Astrocyte (in vitro differentiated cells and primary cell): ENCODE results near the gene SUGCT. TPM values are rescaled to one million over a fixed set of nuclear protein-coding genes. Genes with fewer than 3 reads are reported as not detected.
A peak's percentile ranks its signal among the peaks of the same experiment; 100 is the strongest.

Source experiments
- DNase-seq: peaks from one replicate; pipeline ENCODE4 v3.0.0-alpha.2; 2010; ENCODE audit warnings: low read depth
- FAIRE-seq: peaks from 2 replicates; lab custom pipeline; 2011; peaks lifted over from hg19 to GRCh38; lab: Jason Lieb, UNC
- H2AFZ ChIP-seq: 2 replicates; pipeline ENCODE4 v1.6.0; 2012; ENCODE audit warnings: low read depth, low read length, inconsistent platforms
- H3K27ac ChIP-seq: 2 replicates; pipeline ENCODE4 v1.5.1; 2011; ENCODE audit warnings: low read depth, low read length, inconsistent platforms
- H3K27me3 ChIP-seq: 2 replicates; pipeline ENCODE4 v1.6.0; 2011; ENCODE audit warnings: low read length, inconsistent platforms; ENCODE audit not compliant: insufficient read depth
- H3K36me3 ChIP-seq: 2 replicates; pipeline ENCODE4 v1.5.1; 2011; ENCODE audit warnings: low read length, inconsistent platforms; ENCODE audit not compliant: insufficient read depth
- H3K4me1 ChIP-seq: 2 replicates; pipeline ENCODE4 v1.5.1; 2011; ENCODE audit warnings: low read length, inconsistent platforms; ENCODE audit not compliant: insufficient read depth
- H3K4me2 ChIP-seq: 2 replicates; pipeline ENCODE4 v1.6.0; 2012; ENCODE audit warnings: low read length, inconsistent platforms
- H3K4me3 ChIP-seq: 2 replicates; pipeline ENCODE4 v1.5.1; 2011; ENCODE audit warnings: low read depth, mild to moderate bottlenecking, low read length, inconsistent platforms; ENCODE audit not compliant: insufficient read depth
- H3K79me2 ChIP-seq: 2 replicates; pipeline ENCODE4 v1.6.0; 2012; ENCODE audit warnings: mild to moderate bottlenecking, low read length, inconsistent platforms; ENCODE audit not compliant: insufficient read depth
- H3K9ac ChIP-seq: 2 replicates; pipeline ENCODE4 v1.6.0; 2012; ENCODE audit warnings: mild to moderate bottlenecking, low read length, inconsistent platforms
- H3K9me3 ChIP-seq: 2 replicates; pipeline ENCODE4 v1.5.1; 2012; ENCODE audit warnings: low read depth, mild to moderate bottlenecking, low read length, inconsistent platforms; ENCODE audit not compliant: insufficient read depth
- H4K20me1 ChIP-seq: 2 replicates; pipeline ENCODE4 v1.6.0; 2012; ENCODE audit warnings: low read length, inconsistent platforms; ENCODE audit not compliant: insufficient read depth
- H3K27ac Mint-ChIP-seq: one replicate; pipeline ENCODE4 v1.8.0; 2021; ENCODE audit warnings: mild to moderate bottlenecking, mixed read lengths; ENCODE audit not compliant: unreplicated experiment
- H3K27me3 Mint-ChIP-seq: one replicate; pipeline ENCODE4 v1.8.0; 2021; ENCODE audit warnings: low read depth, mixed read lengths; ENCODE audit not compliant: unreplicated experiment
- H3K36me3 Mint-ChIP-seq: one replicate; pipeline ENCODE4 v1.8.0; 2021; ENCODE audit warnings: low read depth, mixed read lengths; ENCODE audit not compliant: unreplicated experiment
- H3K4me1 Mint-ChIP-seq: one replicate; pipeline ENCODE4 v1.8.0; 2021; ENCODE audit warnings: low read depth, mixed read lengths; ENCODE audit not compliant: unreplicated experiment
- H3K4me3 Mint-ChIP-seq: one replicate; pipeline ENCODE4 v1.8.0; 2021; ENCODE audit warnings: mild to moderate bottlenecking, moderate library complexity, mixed read lengths; ENCODE audit not compliant: unreplicated experiment
- H3K9me3 Mint-ChIP-seq: one replicate; pipeline ENCODE4 v1.8.0; 2021; ENCODE audit warnings: mild to moderate bottlenecking, mixed read lengths; ENCODE audit not compliant: unreplicated experiment
- EZH2 ChIP-seq: IDR thresholded peaks from 2 replicates; pipeline ENCODE4 v1.6.1; 2012; ENCODE audit warnings: mild to moderate bottlenecking, low read length, inconsistent platforms; ENCODE audit not compliant: insufficient read depth
- total RNA-seq: library from RNA; stranded (reverse); gene quantifications from 2 replicates; pipeline ENCODE4 v1.2.1, GENCODE V29; 2021
- TF ChIP-seq, protein P1 (sequence below): IDR thresholded peaks from 2 replicates; pipeline ENCODE4 v1.5.1; 2011; ENCODE audit warnings: low read depth, mild to moderate bottlenecking, inconsistent platforms, low read length, moderate library complexity; ENCODE audit not compliant: insufficient read depth

Gene SUGCT
- total RNA-seq, 1 donor from 2014 or later = 15.5 TPM

DNA sequence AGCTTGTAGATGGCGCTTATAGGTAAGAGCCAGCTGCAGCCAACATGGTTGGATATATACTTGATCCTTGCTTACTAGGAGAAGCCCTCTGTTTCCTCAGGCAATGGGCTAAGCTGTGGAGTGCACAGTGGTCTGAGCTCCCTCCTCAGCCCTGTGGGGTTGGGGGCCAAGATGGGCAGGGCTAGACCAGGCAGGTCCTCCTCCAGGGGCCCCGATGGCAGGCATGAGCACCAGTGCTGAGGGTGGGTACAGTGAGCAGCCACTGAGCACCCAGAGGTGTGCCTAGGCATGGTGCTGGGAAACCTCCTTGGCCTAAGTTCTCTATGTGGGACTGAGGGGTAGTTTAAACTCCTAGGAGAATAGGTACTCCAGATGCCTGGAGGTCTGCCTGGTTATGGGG is 680.2 kb downstream of the SUGCT start:
- H3K9me3 Mint-ChIP-seq = peaks cover 17% of the 10 kb centered on the region

DNA sequence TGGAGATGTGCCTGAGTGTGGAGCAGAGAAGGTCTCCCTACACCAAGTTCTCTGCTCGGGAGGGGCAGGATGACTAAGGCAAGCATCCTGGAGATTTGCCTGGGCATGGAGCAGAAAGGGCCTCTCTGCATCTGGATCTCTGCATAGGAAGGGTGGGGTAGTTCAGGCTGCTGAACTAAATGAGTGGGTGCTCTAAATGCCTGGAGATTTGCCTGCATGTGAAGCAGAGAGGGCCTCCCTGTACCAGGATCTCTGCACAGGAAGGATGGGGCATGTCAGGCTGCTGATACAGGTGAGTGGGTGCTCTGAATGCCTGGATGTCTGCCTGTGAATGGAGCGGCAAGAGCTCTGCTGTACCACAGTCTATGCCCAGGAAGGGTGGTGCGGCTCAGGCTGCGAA is 680.7 kb downstream of the SUGCT start:
- Mint-ChIP-seq H3K4me1 (peaks cover 6% of the 10 kb centered on the region), H3K36me3 (peaks cover 7% of the 10 kb centered on the region), H3K4me3 (no peak overlapping the region), H3K9me3 (peaks cover 16% of the 10 kb centered on the region), H3K27ac (no peak overlapping the region), H3K27me3 (no peaks in the 10 kb centered on the region)
- H3K9me3 ChIP-seq = peaks cover 7% of the 10 kb centered on the region
- TF ChIP-seq, protein P1, sequence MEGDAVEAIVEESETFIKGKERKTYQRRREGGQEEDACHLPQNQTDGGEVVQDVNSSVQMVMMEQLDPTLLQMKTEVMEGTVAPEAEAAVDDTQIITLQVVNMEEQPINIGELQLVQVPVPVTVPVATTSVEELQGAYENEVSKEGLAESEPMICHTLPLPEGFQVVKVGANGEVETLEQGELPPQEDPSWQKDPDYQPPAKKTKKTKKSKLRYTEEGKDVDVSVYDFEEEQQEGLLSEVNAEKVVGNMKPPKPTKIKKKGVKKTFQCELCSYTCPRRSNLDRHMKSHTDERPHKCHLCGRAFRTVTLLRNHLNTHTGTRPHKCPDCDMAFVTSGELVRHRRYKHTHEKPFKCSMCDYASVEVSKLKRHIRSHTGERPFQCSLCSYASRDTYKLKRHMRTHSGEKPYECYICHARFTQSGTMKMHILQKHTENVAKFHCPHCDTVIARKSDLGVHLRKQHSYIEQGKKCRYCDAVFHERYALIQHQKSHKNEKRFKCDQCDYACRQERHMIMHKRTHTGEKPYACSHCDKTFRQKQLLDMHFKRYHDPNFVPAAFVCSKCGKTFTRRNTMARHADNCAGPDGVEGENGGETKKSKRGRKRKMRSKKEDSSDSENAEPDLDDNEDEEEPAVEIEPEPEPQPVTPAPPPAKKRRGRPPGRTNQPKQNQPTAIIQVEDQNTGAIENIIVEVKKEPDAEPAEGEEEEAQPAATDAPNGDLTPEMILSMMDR = no peak
- TF ChIP-seq EZH2 = no peak
- H3K79me2 ChIP-seq = no peaks in the 10 kb centered on the region
- peak overlapping the region; percentile 20 for H3K4me2 ChIP-seq
- no peaks in the 10 kb centered on the region for H3K36me3 ChIP-seq
- DNase-seq = peak; percentile 75
- no peaks in the 10 kb centered on the region for H4K20me1 ChIP-seq
- H2AFZ ChIP-seq = no peak overlapping the region
- peak; percentile 54 for FAIRE-seq
- H3K4me3 ChIP-seq = no peak overlapping the region
- no peak overlapping the region for H3K27ac ChIP-seq
- no peaks in the 10 kb centered on the region for H3K27me3 ChIP-seq
- H3K9ac ChIP-seq = no peak overlapping the region
- H3K4me1 ChIP-seq = peaks cover 12% of the 10 kb centered on the region

More for the DNA sequence above, 680.2 kb downstream of the SUGCT start:
- Histone ChIP-seq H3K9ac (no peak overlapping the region), H3K4me3 (no peak overlapping the region), H3K4me1 (peaks cover 12% of the 10 kb centered on the region), H3K79me2 (no peaks in the 10 kb centered on the region), H3K4me2 (peak overlapping the region; percentile 20), H3K36me3 (no peaks in the 10 kb centered on the region), H2AFZ (no peak overlapping the region), H3K27ac (no peak overlapping the region), H3K9me3 (peaks cover 7% of the 10 kb centered on the region), H4K20me1 (no peaks in the 10 kb centered on the region), H3K27me3 (no peaks in the 10 kb centered on the region)
- Mint-ChIP-seq H3K27me3 (no peaks in the 10 kb centered on the region), H3K4me1 (peaks cover 9% of the 10 kb centered on the region), H3K36me3 (peaks cover 7% of the 10 kb centered on the region), H3K27ac (no peak overlapping the region), H3K4me3 (no peak overlapping the region)
- no peak for TF ChIP-seq EZH2
- TF ChIP-seq, protein P1 = no peak
- DNase-seq (no peak), FAIRE-seq (no peak)

DNA sequence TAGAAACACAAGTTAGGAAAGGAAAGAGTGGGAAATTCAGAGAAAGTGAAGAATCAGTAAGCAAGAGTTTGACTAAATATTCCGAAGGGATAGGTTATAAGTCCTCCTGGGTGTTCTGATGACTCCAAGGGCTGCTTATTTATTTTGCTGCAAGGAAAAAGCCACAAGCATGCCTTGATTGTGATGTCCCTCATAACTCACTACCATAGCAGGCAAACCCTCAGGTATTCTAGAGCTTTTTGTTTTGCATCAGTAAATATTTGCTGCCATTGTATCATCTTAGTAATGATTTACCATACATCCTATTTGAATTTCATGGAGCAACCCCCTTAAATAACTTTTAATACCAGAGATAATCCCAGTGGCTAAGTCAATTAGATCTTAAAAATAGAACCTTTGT is 688.1 kb downstream of the SUGCT start:
- no peak for FAIRE-seq
- TF ChIP-seq, protein P1 = no peak
- TF ChIP-seq EZH2 = no peak

More for the DNA sequence above, 688.1 kb downstream of the SUGCT start:
- no peak overlapping the region for H2AFZ ChIP-seq
- peaks cover 25% of the 10 kb centered on the region for H3K4me1 ChIP-seq
- no peaks in the 10 kb centered on the region for H3K9me3 ChIP-seq
- no peak overlapping the region for H3K4me3 Mint-ChIP-seq
- DNase-seq = peak; percentile 65
- no peaks in the 10 kb centered on the region for H3K79me2 ChIP-seq
- no peak overlapping the region for H3K4me3 ChIP-seq
- no peaks in the 10 kb centered on the region for H3K27me3 Mint-ChIP-seq
- no peak overlapping the region for H3K9ac ChIP-seq
- H3K27me3 ChIP-seq = no peaks in the 10 kb centered on the region
- peaks cover 25% of the 10 kb centered on the region for H3K4me1 Mint-ChIP-seq
- peak overlapping the region; percentile 47 for H3K4me2 ChIP-seq
- no peak overlapping the region for H3K27ac Mint-ChIP-seq
- H3K9me3 Mint-ChIP-seq = peaks cover 8% of the 10 kb centered on the region
- peaks cover 2% of the 10 kb centered on the region for H3K36me3 Mint-ChIP-seq
- no peaks in the 10 kb centered on the region for H4K20me1 ChIP-seq
- no peak overlapping the region for H3K27ac ChIP-seq
- no peaks in the 10 kb centered on the region for H3K36me3 ChIP-seq
